Muscle layer of colon (tissue), 2 donors: ENCODE measurements around the gene BPIFB6.

ENCODE experiments used
- H3K27ac ChIP-seq: one replicate; pipeline ENCODE4 v1.7.0; 2013; ENCODE audit warnings: low read depth, mild to moderate bottlenecking, low read length, moderate library complexity
- H3K27me3 ChIP-seq, 2 donors: one replicate each; pipeline ENCODE4 v1.7.0; 2013; ENCODE audit warnings: low read length in 2 of 2, mild to moderate bottlenecking in 2 of 2; ENCODE audit not compliant: insufficient read depth in 2 of 2, control insufficient read depth in 1 of 2
- H3K36me3 ChIP-seq: one replicate; pipeline ENCODE4 v1.7.0; 2013; ENCODE audit warnings: mild to moderate bottlenecking, low read length; ENCODE audit not compliant: insufficient read depth
- H3K4me1 ChIP-seq: one replicate; pipeline ENCODE4 v1.7.0; 2013; ENCODE audit warnings: mild to moderate bottlenecking, low read length; ENCODE audit not compliant: insufficient read depth
- H3K4me3 ChIP-seq, 2 donors: one replicate each; pipeline ENCODE4 v1.7.0; 2013; ENCODE audit warnings: low read length in 2 of 2, low read depth in 1 of 2, mild to moderate bottlenecking in 1 of 2, moderate library complexity in 1 of 2
- H3K9ac ChIP-seq: one replicate; pipeline ENCODE4 v1.7.0; 2013; ENCODE audit warnings: low read length
- H3K9me3 ChIP-seq: one replicate; pipeline ENCODE4 v1.7.0; 2013; ENCODE audit warnings: mild to moderate bottlenecking, low read length
- donor health status: abdominal sarcoma.
- donor health status: Adenocarcinoma of cecum.

The BPIFB6 gene

DNA sequence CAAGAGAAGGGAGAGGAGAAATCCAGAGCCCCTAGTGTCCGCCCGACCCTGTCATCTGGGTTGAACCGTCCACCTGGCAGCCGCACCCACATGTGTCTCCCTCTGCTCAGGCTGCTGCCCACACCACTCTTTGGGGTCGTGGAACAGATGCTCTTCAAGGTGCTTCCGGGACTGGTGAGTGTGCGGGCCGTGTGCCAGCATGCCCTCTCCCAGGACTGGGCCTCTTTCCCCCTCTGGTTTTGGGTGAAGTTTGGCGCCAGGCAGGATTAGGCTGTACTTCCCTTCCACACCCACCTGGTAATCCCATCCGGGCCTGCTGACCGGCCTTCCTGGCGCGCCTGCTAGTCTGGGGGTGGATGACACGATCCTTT is 30.2 kb downstream of the BPIFB6 start:
- Histone ChIP-seq H3K4me1 (no peaks in the 10 kb centered on the region), H3K9me3 (no peaks in the 10 kb centered on the region), H3K36me3 (no peaks in the 10 kb centered on the region), H3K27me3 (no peaks in the 10 kb centered on the region), H3K9ac (no peak overlapping the region), H3K4me3 (no peak overlapping the region), H3K27ac (no peak overlapping the region)

DNA sequence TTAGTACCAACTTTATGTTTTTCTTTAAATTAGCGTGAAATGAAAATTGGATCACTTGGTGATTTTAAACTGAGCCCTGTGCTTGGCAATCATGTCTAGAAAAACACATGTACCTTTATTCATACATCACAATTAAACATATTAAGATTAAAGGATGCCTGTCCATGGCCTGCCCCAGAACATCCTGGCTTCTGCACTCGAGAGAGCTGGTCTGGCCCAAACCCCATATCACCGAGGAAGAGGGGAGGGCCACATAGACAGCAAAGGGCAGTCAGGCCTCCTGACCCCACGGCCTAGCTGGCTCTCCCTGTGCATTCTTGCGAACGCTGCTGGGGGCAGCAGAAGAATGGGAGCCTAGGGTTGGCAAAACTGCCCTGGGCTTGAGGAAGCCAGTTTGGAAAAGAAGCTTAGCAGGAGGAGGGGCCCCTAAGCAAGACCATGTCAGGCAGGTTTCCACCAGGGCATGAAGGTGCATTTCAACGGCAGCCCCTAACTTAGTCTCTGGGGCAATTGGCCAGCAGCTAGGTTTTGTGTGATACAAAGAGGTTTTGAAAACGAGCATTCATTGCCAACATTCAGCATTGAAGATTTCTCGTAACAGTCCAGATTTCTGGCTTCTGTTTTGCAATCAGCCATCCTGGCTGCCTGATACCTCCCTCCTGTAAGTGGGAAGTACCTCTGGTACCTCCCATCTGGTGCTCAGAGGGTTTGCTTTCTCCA is 30.8 kb downstream of the BPIFB6 start:
- Histone ChIP-seq H3K27me3 (no peaks in the 10 kb centered on the region), H3K9ac (no peak overlapping the region), H3K9me3 (no peaks in the 10 kb centered on the region), H3K4me1 (no peaks in the 10 kb centered on the region), H3K36me3 (no peaks in the 10 kb centered on the region), H3K27ac (no peak overlapping the region), H3K4me3 (no peak overlapping the region)

DNA sequence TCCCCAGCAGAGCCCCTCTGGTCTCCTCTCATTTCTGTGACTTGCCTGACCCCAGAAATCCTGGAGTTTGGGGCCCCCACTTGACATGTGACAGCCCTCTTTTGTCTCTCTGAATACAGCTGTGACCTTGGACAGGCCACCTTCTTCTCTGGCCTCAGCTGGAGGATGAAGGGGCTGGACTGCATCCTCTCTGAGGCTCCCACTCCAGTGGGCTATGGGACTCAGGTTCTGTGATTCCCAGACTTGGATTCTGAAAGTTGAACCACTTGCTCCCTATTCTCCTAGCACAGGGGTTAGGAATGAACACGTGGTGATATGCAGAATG is 31.3 kb downstream of the BPIFB6 start:
- Histone ChIP-seq H3K9ac (no peak overlapping the region), H3K4me1 (no peaks in the 10 kb centered on the region), H3K27ac (no peak overlapping the region), H3K4me3 (no peak overlapping the region), H3K9me3 (no peaks in the 10 kb centered on the region), H3K36me3 (no peaks in the 10 kb centered on the region), H3K27me3 (no peaks in the 10 kb centered on the region)

DNA sequence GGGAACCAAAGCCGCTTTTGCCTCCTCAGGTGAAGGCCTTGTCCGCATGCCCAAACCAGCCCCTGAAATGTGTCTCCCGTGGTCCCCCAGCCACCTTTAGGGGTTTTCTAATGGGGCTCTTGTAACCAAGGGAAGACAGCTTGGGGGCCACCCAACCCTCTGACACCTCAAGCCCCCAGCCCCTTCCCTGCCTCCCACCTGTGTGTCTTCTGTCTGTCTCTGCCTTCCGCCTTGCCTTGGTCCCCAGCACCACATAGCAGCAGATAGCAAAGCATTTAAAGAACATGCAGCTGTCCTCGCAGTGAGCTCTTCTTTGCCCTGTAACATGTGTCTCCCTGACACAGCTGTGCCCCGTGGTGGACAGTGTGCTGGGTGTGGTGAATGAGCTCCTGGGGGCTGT is 31.8 kb downstream of the BPIFB6 start:
- no peaks in the 10 kb centered on the region for H3K4me1 ChIP-seq
- no peak overlapping the region for H3K4me3 ChIP-seq
- no peaks in the 10 kb centered on the region for H3K27me3 ChIP-seq

DNA sequence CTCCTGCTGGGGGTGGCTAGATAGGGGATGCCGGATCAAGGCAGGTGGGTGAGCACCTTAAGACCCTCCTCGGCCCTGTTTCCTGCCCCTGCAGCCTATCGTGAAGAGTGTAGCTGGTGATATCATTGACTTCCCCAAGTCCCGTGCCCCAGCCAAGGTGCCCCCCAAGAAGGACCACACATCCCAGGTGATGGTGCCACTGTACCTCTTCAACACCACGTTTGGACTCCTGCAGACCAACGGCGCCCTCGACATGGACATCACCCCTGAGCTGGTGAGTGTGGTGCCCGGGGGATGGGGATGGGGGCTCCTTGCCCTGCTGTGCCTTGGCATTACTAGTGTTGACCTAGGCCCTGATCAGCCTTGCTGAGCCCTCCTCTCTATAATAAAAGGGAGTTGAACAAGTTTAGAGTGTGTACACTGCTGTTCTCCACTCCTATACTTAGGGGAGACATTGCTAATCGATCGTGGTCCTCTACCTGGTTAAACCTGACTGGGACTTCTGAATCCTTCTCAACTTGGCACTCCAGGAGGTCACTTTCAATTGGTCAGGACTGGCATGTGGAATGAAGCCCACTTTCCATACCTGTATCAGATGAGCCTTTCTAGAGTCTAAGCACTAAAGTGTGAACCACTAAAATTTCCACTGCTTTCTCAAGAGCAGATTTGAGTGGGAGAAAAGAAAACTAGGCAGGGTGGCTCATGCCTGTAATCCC is 33.3 kb downstream of the BPIFB6 start:
- Histone ChIP-seq H3K4me3 (no peak overlapping the region), H3K9me3 (no peaks in the 10 kb centered on the region), H3K27ac (no peak overlapping the region), H3K4me1 (no peaks in the 10 kb centered on the region), H3K36me3 (no peaks in the 10 kb centered on the region), H3K9ac (no peak overlapping the region), H3K27me3 (no peaks in the 10 kb centered on the region)

More for the DNA sequence above, 31.8 kb downstream of the BPIFB6 start:
- Histone ChIP-seq H3K27ac (no peak overlapping the region), H3K9me3 (no peaks in the 10 kb centered on the region), H3K9ac (no peak overlapping the region), H3K36me3 (no peaks in the 10 kb centered on the region)

DNA sequence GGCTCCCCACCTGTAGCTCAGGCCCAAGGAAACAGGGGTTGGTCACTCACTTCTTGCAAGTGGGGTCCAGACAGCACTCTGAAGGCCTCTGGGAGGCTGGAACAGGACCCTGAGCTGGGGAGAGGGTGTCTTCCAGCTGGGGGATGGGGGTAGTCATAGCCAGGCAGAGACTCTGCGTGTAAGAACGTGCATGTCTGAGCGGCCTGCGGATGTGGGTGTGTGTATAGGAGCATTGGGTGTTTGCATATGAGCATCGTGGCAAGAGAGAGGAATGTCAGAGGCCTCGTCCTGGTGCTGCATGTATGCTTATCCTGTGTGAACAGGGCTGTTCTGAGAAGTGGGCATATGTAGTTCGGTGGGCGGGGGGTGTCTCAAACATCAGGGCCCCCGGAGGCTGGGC is 34.3 kb downstream of the BPIFB6 start:
- H3K36me3 ChIP-seq, result no peaks in the 10 kb centered on the region
- no peak overlapping the region for H3K4me3 ChIP-seq
- no peak overlapping the region for H3K9ac ChIP-seq
- no peak overlapping the region for H3K27ac ChIP-seq
- no peaks in the 10 kb centered on the region for H3K9me3 ChIP-seq
- no peaks in the 10 kb centered on the region for H3K4me1 ChIP-seq
- H3K27me3 ChIP-seq, result no peaks in the 10 kb centered on the region

DNA sequence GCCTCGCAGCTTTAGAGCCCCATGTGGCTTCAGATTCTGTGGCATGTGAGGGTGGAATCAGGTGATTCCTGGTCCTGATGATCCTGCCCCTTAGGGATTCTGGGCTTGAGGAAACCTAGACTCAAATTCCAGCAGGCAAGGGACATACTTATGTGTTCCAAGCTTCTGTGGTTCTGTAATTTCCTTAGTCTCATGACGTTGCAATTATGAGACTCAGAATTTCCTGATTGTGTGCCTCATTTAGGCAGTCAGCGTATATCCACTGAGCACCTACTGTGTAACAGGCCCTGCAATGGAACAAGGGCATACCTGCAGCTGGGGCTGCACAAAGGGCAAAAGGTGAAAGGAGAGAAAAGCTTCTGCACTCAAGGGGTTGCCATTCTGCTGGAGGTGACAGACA is 36.4 kb downstream of the BPIFB6 start:
- Histone ChIP-seq H3K9me3 (no peaks in the 10 kb centered on the region), H3K27ac (no peak overlapping the region), H3K27me3 (no peaks in the 10 kb centered on the region), H3K4me1 (no peaks in the 10 kb centered on the region), H3K9ac (no peak overlapping the region), H3K4me3 (no peak overlapping the region), H3K36me3 (no peaks in the 10 kb centered on the region)

DNA sequence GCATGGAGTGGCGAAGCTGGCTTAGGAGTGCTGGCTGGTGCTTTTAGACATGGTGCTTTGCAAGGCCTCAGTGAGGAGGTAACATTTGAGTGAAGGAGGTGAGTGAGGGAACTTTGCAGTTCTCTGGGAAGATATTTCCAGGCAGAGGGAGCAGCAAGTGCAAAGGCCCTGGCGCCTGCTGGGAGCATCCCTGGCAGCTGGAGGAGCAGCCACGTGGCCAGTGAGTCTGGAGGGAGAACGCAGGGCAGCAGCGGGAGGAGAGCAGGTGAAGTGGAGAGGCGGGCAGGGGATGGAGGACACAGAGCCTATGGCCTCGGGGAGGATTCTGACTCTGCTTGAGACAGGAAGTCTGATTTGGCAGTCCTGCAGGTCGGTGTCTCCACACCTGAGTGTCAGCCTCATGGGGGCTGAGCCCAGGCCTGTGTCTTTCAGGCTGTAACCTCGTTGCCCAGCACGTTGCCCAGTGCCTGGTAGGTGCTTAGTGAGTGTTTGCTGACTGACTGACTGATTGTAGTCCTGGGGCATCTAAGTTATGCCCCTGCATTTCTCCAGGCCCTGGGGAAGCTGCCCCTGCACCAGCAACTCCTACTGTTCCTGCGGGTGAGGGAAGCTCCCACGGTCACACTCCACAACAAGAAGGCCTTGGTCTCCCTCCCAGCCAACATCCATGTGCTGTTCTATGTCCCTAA is 36.9 kb downstream of the BPIFB6 start:
- Histone ChIP-seq H3K9ac (no peak overlapping the region), H3K9me3 (no peaks in the 10 kb centered on the region), H3K4me3 (no peak overlapping the region), H3K4me1 (no peaks in the 10 kb centered on the region), H3K36me3 (no peaks in the 10 kb centered on the region), H3K27ac (no peak overlapping the region), H3K27me3 (no peaks in the 10 kb centered on the region)

DNA sequence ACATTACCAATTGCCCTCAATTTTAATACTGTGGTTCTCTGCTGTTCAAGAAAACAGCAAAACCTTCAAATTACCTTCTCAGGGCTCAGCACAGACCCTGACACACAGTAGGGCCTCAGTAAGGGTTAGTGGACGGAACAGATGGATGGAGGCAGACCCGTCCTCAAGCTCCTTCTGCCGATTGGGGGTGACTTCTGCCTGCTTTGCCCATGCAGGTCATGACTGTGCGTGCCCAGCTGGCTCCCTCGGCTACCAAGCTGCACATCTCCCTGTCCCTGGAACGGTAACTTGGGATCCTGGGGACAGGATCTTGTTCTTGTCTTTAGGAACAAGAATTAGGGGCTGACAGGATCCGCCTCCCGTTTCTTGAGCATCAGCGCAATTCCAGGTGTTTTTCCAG is 38.2 kb downstream of the BPIFB6 start:
- no peak overlapping the region for H3K4me3 ChIP-seq
- H3K9ac ChIP-seq, result no peak overlapping the region
- H3K27me3 ChIP-seq, result no peaks in the 10 kb centered on the region
- no peaks in the 10 kb centered on the region for H3K4me1 ChIP-seq
- H3K27ac ChIP-seq, result no peak overlapping the region
- H3K36me3 ChIP-seq, result no peaks in the 10 kb centered on the region
- no peaks in the 10 kb centered on the region for H3K9me3 ChIP-seq

DNA sequence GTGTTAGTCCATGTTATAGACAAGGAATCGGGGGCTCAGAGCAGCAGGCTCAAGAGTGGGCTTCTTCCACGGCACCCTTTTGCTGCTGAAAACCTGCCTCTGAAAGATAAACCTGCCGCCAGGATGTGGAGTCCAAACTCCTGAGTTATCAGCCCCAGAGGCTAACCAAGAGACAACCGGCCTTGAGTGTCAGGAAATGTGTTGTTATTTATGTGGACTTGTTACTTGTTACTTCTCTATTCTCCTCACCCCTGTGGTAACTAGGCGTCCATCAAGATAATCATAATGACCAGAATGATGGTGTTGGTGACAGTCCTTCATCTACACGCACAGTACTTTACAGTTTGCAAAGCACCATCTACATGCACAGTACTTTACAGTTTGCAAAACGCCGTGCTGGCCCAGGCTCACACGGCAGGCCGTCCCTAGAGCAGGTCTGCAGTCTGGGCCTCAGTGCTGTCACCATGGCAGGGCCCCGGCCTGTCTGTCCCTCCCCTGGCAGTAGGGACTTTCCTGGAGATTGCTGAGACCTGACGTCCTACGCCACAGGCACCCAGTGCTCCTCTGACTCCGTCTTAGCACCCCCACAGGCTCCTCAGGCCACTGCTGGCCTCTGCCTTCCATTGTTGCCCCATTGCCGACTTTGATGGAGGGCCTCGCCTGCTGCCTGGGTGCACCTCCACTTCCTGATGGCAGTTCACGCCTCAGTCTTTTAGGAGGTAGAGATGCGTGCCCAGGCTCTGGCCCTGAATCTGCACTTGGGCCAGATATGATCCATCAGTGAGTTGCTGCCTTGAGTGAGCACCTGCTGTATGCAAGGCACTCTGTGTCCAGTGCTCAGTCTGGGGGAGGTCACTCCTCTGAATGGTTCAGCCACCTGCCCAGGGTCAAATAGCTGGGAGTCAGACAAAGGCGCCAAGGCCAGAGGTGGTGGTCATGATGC is 38.9 kb downstream of the BPIFB6 start:
- H3K9me3 ChIP-seq, result no peaks in the 10 kb centered on the region
- no peaks in the 10 kb centered on the region for H3K36me3 ChIP-seq
- H3K4me1 ChIP-seq, result no peaks in the 10 kb centered on the region
- H3K9ac ChIP-seq, result no peak overlapping the region
- no peak overlapping the region for H3K4me3 ChIP-seq
- no peaks in the 10 kb centered on the region for H3K27me3 ChIP-seq
- no peak overlapping the region for H3K27ac ChIP-seq

DNA sequence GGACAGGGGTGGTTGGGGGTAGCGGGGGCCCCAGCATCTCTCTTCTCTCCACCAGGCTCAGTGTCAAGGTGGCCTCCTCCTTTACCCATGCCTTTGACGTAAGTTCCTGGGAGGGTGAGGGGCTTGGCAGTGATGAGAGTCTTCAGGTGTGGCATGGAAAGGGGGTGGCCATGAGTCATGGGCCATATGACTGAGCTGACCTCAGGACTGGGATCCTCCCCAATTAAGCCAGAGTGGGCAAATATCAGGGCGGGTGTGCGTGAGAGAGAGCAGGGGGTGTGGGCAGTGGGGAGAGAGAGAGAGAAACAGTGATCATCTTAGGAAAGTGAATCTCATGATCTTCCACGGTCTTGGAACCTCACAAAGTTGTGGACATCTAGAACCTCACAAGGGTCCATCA is 39.8 kb downstream of the BPIFB6 start:
- Histone ChIP-seq H3K4me3 (no peak overlapping the region), H3K4me1 (no peaks in the 10 kb centered on the region), H3K9ac (no peak overlapping the region), H3K27ac (no peak overlapping the region), H3K9me3 (no peaks in the 10 kb centered on the region), H3K36me3 (no peaks in the 10 kb centered on the region), H3K27me3 (no peaks in the 10 kb centered on the region)
